Rectal smooth muscle tissue (tissue), 1 donor: ENCODE data around the gene SMOC2.

Experiments
- H3K27ac ChIP-seq: one replicate; pipeline ENCODE4 v1.7.0; 2013; ENCODE audit warnings: low read depth, low read length, inconsistent platforms
- H3K27me3 ChIP-seq: one replicate; pipeline ENCODE4 v1.7.0; 2013; ENCODE audit warnings: low read length; ENCODE audit not compliant: control insufficient read depth, insufficient read depth
- H3K36me3 ChIP-seq: one replicate; pipeline ENCODE4 v1.7.0; 2013; ENCODE audit warnings: low read length; ENCODE audit not compliant: control insufficient read depth, insufficient read depth
- H3K4me1 ChIP-seq: one replicate; pipeline ENCODE4 v1.7.0; 2013; ENCODE audit warnings: low read length; ENCODE audit not compliant: control insufficient read depth, insufficient read depth
- H3K4me3 ChIP-seq: one replicate; pipeline ENCODE4 v1.7.0; 2013; ENCODE audit warnings: low read length
- H3K9ac ChIP-seq: one replicate; pipeline ENCODE4 v1.7.0; 2013; ENCODE audit warnings: low read length

Gene SMOC2

DNA sequence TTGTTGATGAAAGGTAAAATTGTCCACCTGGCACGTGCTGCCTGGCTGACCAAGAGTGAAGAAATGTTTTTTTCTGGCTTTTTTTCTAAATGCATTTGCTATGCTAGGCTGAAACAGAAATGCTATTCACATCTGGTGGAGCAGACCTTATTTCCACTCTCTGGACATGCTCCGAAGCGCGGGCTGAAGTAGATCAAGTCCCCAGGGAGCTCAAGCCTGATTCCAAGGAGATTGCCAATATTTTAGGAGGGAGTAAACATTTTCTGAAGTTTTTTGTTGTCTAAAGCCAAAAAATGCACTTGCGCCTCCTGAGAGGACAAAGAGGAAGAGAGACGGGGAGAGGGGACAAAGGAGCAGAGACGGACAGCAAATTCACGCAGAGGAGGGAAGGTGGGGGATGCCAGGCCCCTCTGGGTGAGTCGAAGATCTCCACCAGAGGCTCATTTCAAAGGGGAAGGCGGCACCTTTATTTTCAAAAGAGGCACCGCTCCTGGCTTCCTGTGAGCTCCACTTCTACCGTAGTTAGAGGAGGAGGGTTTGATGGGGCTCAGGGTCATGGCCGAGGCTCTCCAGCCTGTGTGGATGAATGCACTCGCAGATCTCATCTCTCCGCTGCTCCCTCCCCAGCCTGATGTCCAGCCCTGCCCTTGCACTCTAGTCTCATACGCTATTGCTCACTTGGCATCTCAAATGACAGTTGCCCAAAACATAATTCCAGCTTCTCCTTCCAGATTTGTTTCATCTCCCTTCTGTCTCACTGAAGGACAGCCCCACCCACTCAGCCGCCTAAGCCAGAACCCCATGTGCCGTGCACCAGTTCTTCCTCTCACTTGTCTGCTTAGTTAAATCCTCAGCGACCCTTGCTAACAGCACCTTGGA is 23.1 kb upstream of the SMOC2 start:
- H3K36me3 ChIP-seq: no peaks in the 10 kb centered on the region
- H3K4me3 ChIP-seq: no peak overlapping the region
- H3K27ac ChIP-seq: no peak overlapping the region
- H3K27me3 ChIP-seq: no peaks in the 10 kb centered on the region
- no peak overlapping the region for H3K9ac ChIP-seq
- no peaks in the 10 kb centered on the region for H3K4me1 ChIP-seq

DNA sequence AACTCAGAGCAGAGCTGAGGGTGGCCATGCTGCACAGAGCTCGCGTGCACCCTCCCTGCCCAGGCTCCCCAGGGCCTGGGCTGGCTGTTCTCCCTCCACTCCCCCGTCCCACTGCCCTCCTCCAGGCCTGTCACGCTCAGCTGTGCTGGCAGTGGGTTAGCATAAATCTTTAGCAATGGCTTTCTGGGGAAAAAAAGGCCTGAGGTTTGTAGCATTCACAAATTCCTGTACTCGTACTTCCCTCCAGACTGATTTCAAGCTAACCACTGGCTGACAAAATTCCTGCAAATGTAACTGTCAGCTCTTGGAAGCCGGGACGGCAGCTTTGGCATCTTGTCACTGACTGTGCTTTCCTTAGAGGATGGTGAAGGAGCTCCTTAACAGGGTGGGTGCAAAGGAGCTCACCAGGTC is 22.3 kb upstream of the SMOC2 start:
- H3K4me3 ChIP-seq: no peak overlapping the region
- no peaks in the 10 kb centered on the region for H3K36me3 ChIP-seq
- no peaks in the 10 kb centered on the region for H3K4me1 ChIP-seq
- H3K9ac ChIP-seq: no peak overlapping the region
- H3K27ac ChIP-seq: no peak overlapping the region
- H3K27me3 ChIP-seq: no peaks in the 10 kb centered on the region

DNA sequence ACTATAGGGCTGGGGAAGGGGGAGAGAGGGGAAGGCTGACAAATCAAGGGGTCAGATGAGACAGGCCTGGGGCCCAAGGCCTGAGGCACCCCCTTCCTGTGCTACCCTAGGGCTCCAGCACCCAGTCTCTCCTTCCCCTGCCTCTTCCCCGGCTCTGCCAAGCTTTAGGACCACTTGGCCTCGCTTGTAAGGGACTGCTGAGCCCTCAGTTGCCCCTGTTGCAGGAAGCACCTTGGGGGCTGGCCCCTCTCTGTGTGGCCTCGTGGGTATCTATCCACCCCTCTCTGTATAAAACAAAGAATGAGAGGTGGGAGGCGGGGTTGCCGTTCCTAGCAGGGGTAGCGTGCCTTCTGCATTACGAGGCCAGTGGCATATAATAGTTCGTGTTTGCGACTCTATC is 21.4 kb upstream of the SMOC2 start:
- Histone ChIP-seq H3K27ac (no peak overlapping the region), H3K36me3 (no peaks in the 10 kb centered on the region), H3K9ac (no peak overlapping the region), H3K4me3 (no peak overlapping the region), H3K4me1 (no peaks in the 10 kb centered on the region), H3K27me3 (no peaks in the 10 kb centered on the region)

DNA sequence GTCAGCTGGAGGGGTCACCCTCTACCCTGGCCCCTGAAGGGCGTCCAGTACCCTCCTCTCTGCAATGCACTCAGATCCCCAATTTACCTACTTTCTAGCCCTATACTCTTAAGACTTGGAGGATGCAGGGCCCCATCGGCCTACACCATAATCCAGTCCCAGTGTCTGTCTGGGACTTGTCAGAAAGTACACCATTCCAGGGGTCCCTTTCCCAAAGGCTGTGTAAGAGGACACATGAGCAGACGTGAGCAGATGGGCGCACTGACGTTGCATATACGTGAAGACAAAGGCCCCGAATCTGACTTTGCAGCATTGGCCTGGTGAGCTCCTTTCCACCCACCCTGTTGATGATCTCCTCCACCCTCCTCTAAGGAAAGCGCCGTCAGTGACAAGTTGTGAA is 20.9 kb upstream of the SMOC2 start:
- Histone ChIP-seq H3K4me3 (no peak overlapping the region), H3K27ac (no peak overlapping the region), H3K36me3 (no peaks in the 10 kb centered on the region), H3K27me3 (no peaks in the 10 kb centered on the region), H3K9ac (no peak overlapping the region), H3K4me1 (no peaks in the 10 kb centered on the region)

DNA sequence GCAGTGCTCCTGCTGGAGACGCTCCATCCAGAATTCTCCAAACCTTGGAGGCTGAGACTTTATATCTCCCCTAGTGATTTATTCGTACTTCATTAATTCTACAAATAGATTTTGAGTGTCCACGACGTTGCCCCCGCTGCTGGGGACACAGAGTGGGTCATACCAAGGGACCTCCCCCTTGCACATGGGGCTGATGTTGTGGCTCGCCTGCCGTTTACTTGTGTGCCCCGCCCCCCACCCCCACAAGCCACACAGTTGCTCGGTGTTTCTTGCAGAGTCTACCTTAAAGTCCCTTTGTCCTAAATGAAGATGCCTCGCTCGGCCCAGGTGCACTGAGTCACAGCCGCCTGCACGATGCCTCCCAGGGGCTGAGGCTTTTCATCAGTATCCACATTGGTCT is 20.3 kb upstream of the SMOC2 start:
- H3K36me3 ChIP-seq: no peaks in the 10 kb centered on the region
- no peak overlapping the region for H3K9ac ChIP-seq
- H3K27me3 ChIP-seq: no peaks in the 10 kb centered on the region
- H3K4me3 ChIP-seq: no peak overlapping the region
- no peaks in the 10 kb centered on the region for H3K4me1 ChIP-seq
- no peak overlapping the region for H3K27ac ChIP-seq

DNA sequence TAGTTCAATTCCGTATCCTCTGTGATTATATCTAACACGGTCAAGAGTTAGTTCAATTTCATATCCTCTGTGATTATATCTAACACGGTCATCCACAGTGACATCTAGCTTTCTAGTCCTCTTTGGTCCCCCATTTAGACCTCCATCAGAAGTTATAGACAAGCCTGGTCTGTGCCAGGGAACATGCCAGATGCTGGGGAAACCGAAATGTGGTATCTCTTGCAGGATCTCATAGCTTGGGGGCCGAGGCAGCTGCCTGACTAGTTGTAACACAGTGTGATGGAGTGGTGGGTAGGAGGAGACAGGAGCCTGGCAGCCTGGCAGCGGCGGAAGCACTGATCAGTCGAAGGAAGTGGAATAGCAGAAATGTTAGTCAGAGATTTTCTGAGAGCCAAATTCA is 13.8 kb upstream of the SMOC2 start:
- no peaks in the 10 kb centered on the region for H3K4me1 ChIP-seq
- H3K4me3 ChIP-seq: no peak overlapping the region
- no peaks in the 10 kb centered on the region for H3K27me3 ChIP-seq
- H3K27ac ChIP-seq: no peak overlapping the region
- no peaks in the 10 kb centered on the region for H3K36me3 ChIP-seq
- H3K9ac ChIP-seq: no peak overlapping the region

DNA sequence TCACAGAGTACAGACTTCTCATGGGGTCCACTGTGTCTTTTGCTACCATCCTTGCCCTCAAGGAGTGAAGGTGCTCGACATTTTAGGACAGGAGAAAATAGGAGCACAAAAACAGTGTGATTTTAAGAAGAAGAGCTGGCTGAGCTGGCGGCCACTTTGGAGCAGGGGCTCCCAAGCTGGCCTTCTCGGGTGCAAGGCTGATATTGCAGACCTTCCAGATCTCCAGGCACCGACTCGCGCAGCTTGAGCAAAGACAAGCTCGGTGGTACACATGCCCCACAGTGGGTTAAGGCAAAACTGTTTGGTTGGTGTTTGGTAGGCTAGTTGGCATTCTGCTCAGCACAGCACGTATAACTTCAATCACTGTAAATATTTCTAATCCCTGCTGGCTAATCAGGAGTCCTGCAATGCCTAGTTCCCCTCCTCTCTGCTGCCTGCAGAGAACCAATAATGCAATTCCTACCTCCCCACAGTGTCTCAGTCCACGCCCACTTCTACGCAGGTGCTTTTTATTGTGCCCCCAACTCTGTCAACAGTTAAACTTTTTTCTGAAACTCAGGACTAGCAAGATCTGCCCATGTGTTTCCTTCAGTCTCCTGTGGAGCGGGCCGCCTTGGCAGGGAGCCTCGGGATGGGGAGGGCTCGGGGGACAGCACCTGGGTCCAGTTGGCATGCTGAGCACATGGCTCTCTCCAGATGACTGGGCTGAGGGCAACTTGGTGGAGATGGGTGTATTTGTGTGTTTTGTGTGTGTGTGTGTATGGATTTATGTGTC is 12.7 kb upstream of the SMOC2 start:
- no peak overlapping the region for H3K27ac ChIP-seq

DNA sequence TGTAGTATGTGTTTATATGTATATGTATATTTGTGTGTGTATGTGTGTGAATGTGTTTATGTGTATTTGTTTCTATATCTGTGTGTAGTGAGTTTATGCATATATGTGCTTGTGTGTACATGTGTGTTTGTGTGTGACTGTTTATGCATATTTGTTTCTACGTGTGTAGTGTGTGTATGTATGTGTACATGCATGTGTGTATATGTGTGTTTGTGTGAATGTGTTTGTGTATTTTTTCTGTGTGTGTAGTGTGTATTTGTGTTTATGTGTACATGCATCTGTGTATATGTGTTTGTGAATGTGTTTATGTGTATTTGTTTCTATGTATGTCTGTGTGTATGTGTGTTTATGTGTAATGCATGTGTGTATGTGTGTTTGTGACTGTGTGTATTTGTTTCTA is 12.1 kb upstream of the SMOC2 start:
- Histone ChIP-seq H3K27ac (no peak overlapping the region), H3K9ac (no peak overlapping the region), H3K4me3 (no peak overlapping the region), H3K36me3 (no peaks in the 10 kb centered on the region), H3K4me1 (no peaks in the 10 kb centered on the region), H3K27me3 (no peaks in the 10 kb centered on the region)

More for the DNA sequence above, 12.7 kb upstream of the SMOC2 start:
- Histone ChIP-seq H3K9ac (no peak overlapping the region), H3K4me1 (no peaks in the 10 kb centered on the region), H3K4me3 (no peak overlapping the region), H3K27me3 (no peaks in the 10 kb centered on the region), H3K36me3 (no peaks in the 10 kb centered on the region)

DNA sequence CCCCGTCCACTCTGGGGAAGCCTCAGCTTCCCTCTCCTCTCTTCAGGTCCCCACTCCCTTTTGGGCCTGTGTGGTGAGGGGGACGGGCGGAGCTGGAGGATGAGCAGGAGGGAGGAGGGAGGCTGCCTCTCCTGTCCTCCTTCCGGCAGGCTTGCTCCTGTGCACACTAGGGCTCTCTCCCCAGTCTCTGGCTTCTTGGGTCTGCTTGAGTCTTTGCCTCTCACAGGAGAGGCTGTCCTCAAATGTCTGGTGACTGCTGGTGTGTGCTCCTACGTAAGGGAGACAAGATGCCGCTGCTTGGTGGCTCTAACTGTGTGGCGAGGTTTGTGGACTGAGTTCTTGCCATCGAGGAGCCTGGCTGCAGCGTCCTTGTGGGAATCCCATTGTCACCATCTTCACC is 8.8 kb upstream of the SMOC2 start:
- Histone ChIP-seq H3K36me3 (no peaks in the 10 kb centered on the region), H3K27ac (no peak overlapping the region), H3K4me3 (no peak overlapping the region), H3K4me1 (no peaks in the 10 kb centered on the region), H3K9ac (no peak overlapping the region), H3K27me3 (no peaks in the 10 kb centered on the region)

DNA sequence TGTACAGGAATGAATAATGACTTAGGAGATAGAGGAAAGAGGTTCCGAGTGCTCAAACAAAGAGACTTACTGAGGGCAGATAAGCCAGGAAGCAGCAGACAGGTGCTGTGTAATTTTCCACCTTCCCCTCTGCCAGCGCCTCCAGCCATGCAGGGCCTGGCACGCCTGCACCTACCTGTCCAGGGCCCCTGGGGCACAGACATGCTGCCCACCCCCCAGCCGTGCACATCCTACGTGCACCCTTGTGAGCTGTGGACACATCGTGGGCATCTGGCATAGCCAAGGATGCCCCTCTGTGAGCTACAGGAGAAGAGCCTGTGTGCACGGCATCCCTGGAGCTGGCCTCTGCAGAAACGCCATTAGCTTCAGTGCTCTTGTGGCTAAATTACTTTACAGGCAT is 7.1 kb upstream of the SMOC2 start:
- no peaks in the 10 kb centered on the region for H3K4me1 ChIP-seq
- no peak overlapping the region for H3K27ac ChIP-seq
- no peaks in the 10 kb centered on the region for H3K36me3 ChIP-seq
- no peaks in the 10 kb centered on the region for H3K27me3 ChIP-seq
- H3K9ac ChIP-seq: no peak overlapping the region
- no peak overlapping the region for H3K4me3 ChIP-seq

DNA sequence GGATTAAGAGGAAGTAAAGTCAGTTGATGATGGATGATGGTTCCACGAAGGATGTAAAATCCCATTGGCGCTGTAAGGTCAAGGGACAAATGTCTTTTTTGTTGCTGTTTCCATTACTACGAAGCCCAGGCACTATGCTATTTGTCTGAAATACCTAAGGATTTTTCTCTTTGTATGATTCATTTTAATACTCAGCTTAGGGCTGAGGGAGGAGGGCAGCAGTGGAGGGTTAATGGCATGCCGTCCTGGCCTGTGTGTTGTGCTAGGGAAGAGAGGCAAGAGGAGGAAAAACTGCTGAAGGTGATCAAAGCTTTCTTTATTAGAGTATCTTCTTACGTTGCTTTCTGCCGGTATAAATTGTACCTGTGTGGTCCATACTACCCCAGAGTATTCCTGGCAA is 6.5 kb upstream of the SMOC2 start:
- no peaks in the 10 kb centered on the region for H3K4me1 ChIP-seq
- H3K27me3 ChIP-seq: no peaks in the 10 kb centered on the region
- no peak overlapping the region for H3K27ac ChIP-seq
- no peaks in the 10 kb centered on the region for H3K36me3 ChIP-seq
- no peak overlapping the region for H3K4me3 ChIP-seq
- no peak overlapping the region for H3K9ac ChIP-seq

DNA sequence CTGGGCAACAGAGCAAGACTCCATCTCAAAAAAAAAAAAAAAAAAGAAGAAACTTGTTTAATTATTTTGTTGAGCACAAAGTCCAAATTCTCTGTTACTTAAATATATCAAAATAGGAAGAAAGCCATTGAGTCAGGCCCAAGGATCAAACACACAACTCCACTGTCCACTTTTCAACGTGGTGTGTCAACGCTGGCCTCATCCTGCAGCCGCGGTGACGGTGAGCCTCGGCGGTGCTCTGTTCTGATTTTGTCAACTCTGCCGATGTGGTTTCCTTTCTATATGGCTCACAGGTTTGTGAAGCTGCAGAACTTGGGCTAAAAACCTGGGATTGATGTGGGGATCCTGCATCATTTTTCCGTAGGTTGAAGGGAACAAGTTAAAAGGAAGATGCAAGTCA is 3.2 kb upstream of the SMOC2 start:
- Histone ChIP-seq H3K4me1 (no peaks in the 10 kb centered on the region), H3K36me3 (no peaks in the 10 kb centered on the region), H3K9ac (no peak overlapping the region), H3K27ac (no peak overlapping the region), H3K4me3 (no peak overlapping the region), H3K27me3 (peaks cover 5% of the 10 kb centered on the region)
